Mucosa of stomach (tissue), 1 donor: ENCODE results near the gene RRP1B.

Source experiments
- H3K27me3 ChIP-seq: one replicate; pipeline ENCODE4 v1.7.0; 2013; ENCODE audit warnings: mild to moderate bottlenecking, low read length; ENCODE audit not compliant: control insufficient read depth, insufficient read depth
- H3K36me3 ChIP-seq: one replicate; pipeline ENCODE4 v1.7.0; 2013; ENCODE audit warnings: low read length; ENCODE audit not compliant: control insufficient read depth, insufficient read depth
- H3K4me1 ChIP-seq: one replicate; pipeline ENCODE4 v1.7.0; 2013; ENCODE audit warnings: mild to moderate bottlenecking, low read length; ENCODE audit not compliant: control insufficient read depth, insufficient read depth
- H3K4me3 ChIP-seq: one replicate; pipeline ENCODE4 v1.7.0; 2013; ENCODE audit warnings: low read length
- H3K9ac ChIP-seq: one replicate; pipeline ENCODE4 v1.7.0; 2013; ENCODE audit warnings: mild to moderate bottlenecking, low read length, moderate library complexity
- H3K9me3 ChIP-seq: one replicate; pipeline ENCODE4 v1.7.0; 2013; ENCODE audit warnings: mild to moderate bottlenecking, low read length, moderate library complexity; ENCODE audit not compliant: control insufficient read depth
- donor health status: Pancreatic carcinoma.

The RRP1B gene

GRCh38 chr21:43736224-43736883 lies 77.0 kb downstream of the RRP1B start:
- Histone ChIP-seq H3K27me3 (no peaks in the 10 kb centered on the region), H3K9ac (no peak overlapping the region), H3K9me3 (no peaks in the 10 kb centered on the region), H3K4me3 (no peak overlapping the region), H3K4me1 (peaks cover 35% of the 10 kb centered on the region), H3K36me3 (no peaks in the 10 kb centered on the region)

- H3K9me3 ChIP-seq: no peaks in the 10 kb centered on the region
- H3K36me3 ChIP-seq: no peaks in the 10 kb centered on the region
- no peak overlapping the region for H3K9ac ChIP-seq
- no peak overlapping the region for H3K4me3 ChIP-seq
- no peaks in the 10 kb centered on the region for H3K27me3 ChIP-seq
- peaks cover 25% of the 10 kb centered on the region for H3K4me1 ChIP-seq
These were observed 78.0 kb downstream of the RRP1B start for GRCh38 chr21:43737158-43737950.

GRCh38 chr21:43739621-43740435 lies 80.5 kb downstream of the RRP1B start:
- Histone ChIP-seq H3K9me3 (no peaks in the 10 kb centered on the region), H3K4me1 (peaks cover 7% of the 10 kb centered on the region), H3K27me3 (no peaks in the 10 kb centered on the region), H3K9ac (no peak overlapping the region), H3K4me3 (no peak overlapping the region), H3K36me3 (no peaks in the 10 kb centered on the region)

- no peaks in the 10 kb centered on the region for H3K9me3 ChIP-seq
- H3K9ac ChIP-seq: no peak overlapping the region
- no peaks in the 10 kb centered on the region for H3K4me1 ChIP-seq
- H3K27me3 ChIP-seq: no peaks in the 10 kb centered on the region
- no peak overlapping the region for H3K4me3 ChIP-seq
- no peaks in the 10 kb centered on the region for H3K36me3 ChIP-seq
These were observed 81.3 kb downstream of the RRP1B start for GRCh38 chr21:43740497-43741156.

GRCh38 chr21:43741423-43742096 lies 82.2 kb downstream of the RRP1B start:
- Histone ChIP-seq H3K9me3 (no peaks in the 10 kb centered on the region), H3K36me3 (peaks cover 6% of the 10 kb centered on the region), H3K4me3 (no peak overlapping the region), H3K4me1 (no peaks in the 10 kb centered on the region), H3K27me3 (no peaks in the 10 kb centered on the region), H3K9ac (no peak overlapping the region)

GRCh38 chr21:43743947-43744346 lies 84.6 kb downstream of the RRP1B start:
- H3K27me3 ChIP-seq: no peaks in the 10 kb centered on the region
- H3K4me3 ChIP-seq: no peak overlapping the region
- no peaks in the 10 kb centered on the region for H3K4me1 ChIP-seq
- H3K9ac ChIP-seq: no peak overlapping the region
- H3K9me3 ChIP-seq: no peaks in the 10 kb centered on the region
- H3K36me3 ChIP-seq: peaks cover 7% of the 10 kb centered on the region

GRCh38 chr21:43744725-43745124 lies 85.4 kb downstream of the RRP1B start:
- Histone ChIP-seq H3K36me3 (peaks cover 7% of the 10 kb centered on the region), H3K27me3 (no peaks in the 10 kb centered on the region), H3K9me3 (no peaks in the 10 kb centered on the region), H3K4me3 (no peak overlapping the region), H3K4me1 (no peaks in the 10 kb centered on the region), H3K9ac (no peak overlapping the region)
